Breast epithelium (tissue), 3 donors: ENCODE measurements around the gene PIWIL1.
A peak's percentile ranks its signal among the peaks of the same experiment; 100 is the strongest.

Experiments
- POLR2A ChIP-seq: fragments of 450-650 bp; IDR thresholded peaks from one replicate; pipeline ENCODE4 v1.6.1; 2016; ENCODE audit warnings: antibody characterized with exemption, mild to moderate bottlenecking, moderate library complexity
- POLR2AphosphoS5 ChIP-seq, 3 donors: sonication (generic); formaldehyde crosslinking; IDR thresholded peaks; one replicate each; pipeline ENCODE4 v1.6.1; 2017; ENCODE audit warnings: antibody characterized with exemption in 3 of 3
- TF ChIP-seq, protein P1 (sequence below), 3 donors: fragments of 450-650 bp; IDR thresholded peaks; one replicate each; pipeline ENCODE4 v1.5.1; 2016 to 2017; ENCODE audit warnings: antibody characterized with exemption in 3 of 3, mild to moderate bottlenecking in 3 of 3, moderate library complexity in 3 of 3

GRCh38 chr12:130335517-130336392, 1.9 kb upstream of the PIWIL1 start:
- TF ChIP-seq POLR2AphosphoS5 (IDR thresholded peaks at IDR 0.05) = no peak
- TF ChIP-seq, protein P1, sequence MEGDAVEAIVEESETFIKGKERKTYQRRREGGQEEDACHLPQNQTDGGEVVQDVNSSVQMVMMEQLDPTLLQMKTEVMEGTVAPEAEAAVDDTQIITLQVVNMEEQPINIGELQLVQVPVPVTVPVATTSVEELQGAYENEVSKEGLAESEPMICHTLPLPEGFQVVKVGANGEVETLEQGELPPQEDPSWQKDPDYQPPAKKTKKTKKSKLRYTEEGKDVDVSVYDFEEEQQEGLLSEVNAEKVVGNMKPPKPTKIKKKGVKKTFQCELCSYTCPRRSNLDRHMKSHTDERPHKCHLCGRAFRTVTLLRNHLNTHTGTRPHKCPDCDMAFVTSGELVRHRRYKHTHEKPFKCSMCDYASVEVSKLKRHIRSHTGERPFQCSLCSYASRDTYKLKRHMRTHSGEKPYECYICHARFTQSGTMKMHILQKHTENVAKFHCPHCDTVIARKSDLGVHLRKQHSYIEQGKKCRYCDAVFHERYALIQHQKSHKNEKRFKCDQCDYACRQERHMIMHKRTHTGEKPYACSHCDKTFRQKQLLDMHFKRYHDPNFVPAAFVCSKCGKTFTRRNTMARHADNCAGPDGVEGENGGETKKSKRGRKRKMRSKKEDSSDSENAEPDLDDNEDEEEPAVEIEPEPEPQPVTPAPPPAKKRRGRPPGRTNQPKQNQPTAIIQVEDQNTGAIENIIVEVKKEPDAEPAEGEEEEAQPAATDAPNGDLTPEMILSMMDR (IDR thresholded peaks at IDR 0.05) = peak; percentile 38 to 83 (median 71)
- TF ChIP-seq POLR2A = no peak
